SU-DHL-6 (cell line): ENCODE data around the gene ANKRD13B.

Experiments
- H2AFZ ChIP-seq: fragments of 200-600 bp; sonication (generic); 2 replicates; pipeline ENCODE4 v1.6.1; 2014; ENCODE audit warnings: low read depth, mild to moderate bottlenecking, moderate library complexity, mixed read lengths, antibody characterized with exemption, low read length; ENCODE audit not compliant: severe bottlenecking
- H3F3A ChIP-seq: fragments of 200-600 bp; shearing (Covaris generic); 2 replicates; pipeline ENCODE4 v1.6.0; 2016; ENCODE audit warnings: antibody characterized with exemption, mild to moderate bottlenecking; ENCODE audit not compliant: insufficient read depth
- H3K27ac ChIP-seq: fragments of 200-600 bp; sonication (generic); 2 replicates; pipeline ENCODE4 v1.5.1; 2016; ENCODE audit warnings: low read depth, mild to moderate bottlenecking, low read length, moderate library complexity, mixed read lengths
- H3K27me3 ChIP-seq: fragments of 200-600 bp; sonication (generic), shearing (Covaris generic); 2 replicates; pipeline ENCODE4 v1.6.0; 2014; ENCODE audit warnings: mild to moderate bottlenecking, low read length
- H3K36me3 ChIP-seq: fragments of 200-600 bp; sonication (generic); 2 replicates; pipeline ENCODE4 v1.6.1; 2014; ENCODE audit warnings: mild to moderate bottlenecking, low read length, mixed read lengths
- H3K4me2 ChIP-seq: fragments of 300-600, 200-600 bp; shearing (Covaris generic), sonication (generic); 2 replicates; pipeline ENCODE4 v1.6.0; 2014; ENCODE audit warnings: low read length, low read depth, mild to moderate bottlenecking; ENCODE audit not compliant: poor library complexity, severe bottlenecking
- H3K4me3 ChIP-seq: fragments of 200-600 bp; sonication (generic); 2 replicates; pipeline ENCODE4 v1.5.1; 2014; ENCODE audit warnings: antibody characterized with exemption, low read length, mild to moderate bottlenecking, mixed read lengths; ENCODE audit not compliant: insufficient read depth, poor library complexity, severe bottlenecking
- H3K79me2 ChIP-seq: fragments of 200-600 bp; sonication (generic); 2 replicates; pipeline ENCODE4 v1.6.1; 2014; ENCODE audit warnings: mild to moderate bottlenecking, low read length, moderate library complexity; ENCODE audit not compliant: insufficient read depth
- H3K9ac ChIP-seq: fragments of 200-600 bp; sonication (generic); 2 replicates; pipeline ENCODE4 v1.7.0; 2014; ENCODE audit warnings: mild to moderate bottlenecking, low read length
- H3K9me2 ChIP-seq: fragments of 200-600 bp; sonication (generic); replicated peaks from 2 replicates; pipeline ENCODE4 v1.6.1; 2014; ENCODE audit warnings: low read length; ENCODE audit not compliant: insufficient read depth
- H3K9me3 ChIP-seq: fragments of 200-600 bp; sonication (generic); 2 replicates; pipeline ENCODE4 v1.6.1; 2014; ENCODE audit warnings: low read length, mixed read lengths; ENCODE audit not compliant: insufficient read depth
- H4K20me1 ChIP-seq: fragments of 200-600 bp; sonication (generic); 2 replicates; pipeline ENCODE4 v1.6.1; 2014; ENCODE audit warnings: low read depth, mild to moderate bottlenecking, antibody characterized with exemption, low read length, moderate library complexity, mixed read lengths
- EZH2phosphoT487 ChIP-seq: fragments of 200-600 bp; sonication (generic), shearing (Covaris generic); conservative IDR thresholded peaks from 2 replicates; pipeline ENCODE4 v1.6.1; 2018; ENCODE audit warnings: mild to moderate bottlenecking, antibody characterized with exemption, low read length, moderate library complexity, mixed read lengths
- TF ChIP-seq, protein P1 (sequence below): fragments of 200-600 bp; sonication (generic); IDR thresholded peaks from one replicate; pipeline ENCODE4 v1.5.1; 2017; ENCODE audit warnings: antibody characterized with exemption, mild to moderate bottlenecking, low read length, moderate library complexity; ENCODE audit not compliant: insufficient read depth, poor library complexity, severe bottlenecking

ANKRD13B gene

DNA sequence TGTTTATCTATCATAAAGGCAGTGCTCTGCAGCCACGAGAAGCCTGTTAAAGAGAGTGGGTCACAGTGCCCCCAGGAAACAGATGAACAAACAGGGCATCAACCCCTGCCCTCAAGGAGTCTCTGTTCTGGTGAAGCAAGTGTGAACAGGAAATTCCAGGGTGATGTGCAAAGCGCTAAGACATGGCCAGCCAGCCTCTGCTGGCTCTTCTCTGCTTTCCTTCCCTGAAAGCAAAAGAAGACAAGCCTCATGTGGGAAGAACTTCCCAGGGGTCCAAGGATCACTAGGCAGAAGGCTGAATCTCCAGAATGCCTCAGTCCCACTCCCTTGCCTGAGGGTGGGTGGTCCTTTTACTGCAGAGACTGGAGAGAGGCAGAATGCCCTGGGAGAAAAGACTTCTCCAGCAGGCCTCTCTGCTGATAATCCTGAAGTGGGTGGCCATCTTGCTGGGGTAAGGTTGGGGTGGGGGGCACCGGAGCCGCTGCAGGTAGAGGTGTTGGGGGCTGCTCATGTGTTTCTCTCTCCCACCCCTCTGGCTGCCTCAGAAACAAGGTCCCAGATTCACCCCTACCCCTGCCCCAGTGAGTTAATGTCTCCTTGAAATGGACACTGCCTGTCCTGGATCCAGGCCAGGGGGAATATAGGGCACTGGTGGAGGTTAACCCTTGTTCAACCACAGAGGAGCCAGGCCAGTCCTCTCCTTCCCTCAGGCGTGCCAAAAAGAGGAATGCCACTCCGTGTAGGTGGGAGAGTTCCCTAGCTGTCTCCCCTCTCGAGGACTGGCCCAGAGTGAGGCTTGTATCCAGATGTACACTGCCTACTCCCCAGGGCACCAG, 2.4 kb downstream of the ANKRD13B start:
- no peaks in the 10 kb centered on the region for H3K27me3 ChIP-seq
- no peak overlapping the region for H3K4me3 ChIP-seq
- H3K9ac ChIP-seq: no peak overlapping the region
- H4K20me1 ChIP-seq: no peaks in the 10 kb centered on the region; the same call in 1 of the 2 replicates
- H3K9me3 ChIP-seq: no peaks in the 10 kb centered on the region
- no peaks in the 10 kb centered on the region for H3K9me2 ChIP-seq
- H2AFZ ChIP-seq: no peak overlapping the region
- H3K36me3 ChIP-seq: no peaks in the 10 kb centered on the region
- no peak overlapping the region for H3K27ac ChIP-seq
- H3K79me2 ChIP-seq: no peaks in the 10 kb centered on the region
- TF ChIP-seq, protein P1, sequence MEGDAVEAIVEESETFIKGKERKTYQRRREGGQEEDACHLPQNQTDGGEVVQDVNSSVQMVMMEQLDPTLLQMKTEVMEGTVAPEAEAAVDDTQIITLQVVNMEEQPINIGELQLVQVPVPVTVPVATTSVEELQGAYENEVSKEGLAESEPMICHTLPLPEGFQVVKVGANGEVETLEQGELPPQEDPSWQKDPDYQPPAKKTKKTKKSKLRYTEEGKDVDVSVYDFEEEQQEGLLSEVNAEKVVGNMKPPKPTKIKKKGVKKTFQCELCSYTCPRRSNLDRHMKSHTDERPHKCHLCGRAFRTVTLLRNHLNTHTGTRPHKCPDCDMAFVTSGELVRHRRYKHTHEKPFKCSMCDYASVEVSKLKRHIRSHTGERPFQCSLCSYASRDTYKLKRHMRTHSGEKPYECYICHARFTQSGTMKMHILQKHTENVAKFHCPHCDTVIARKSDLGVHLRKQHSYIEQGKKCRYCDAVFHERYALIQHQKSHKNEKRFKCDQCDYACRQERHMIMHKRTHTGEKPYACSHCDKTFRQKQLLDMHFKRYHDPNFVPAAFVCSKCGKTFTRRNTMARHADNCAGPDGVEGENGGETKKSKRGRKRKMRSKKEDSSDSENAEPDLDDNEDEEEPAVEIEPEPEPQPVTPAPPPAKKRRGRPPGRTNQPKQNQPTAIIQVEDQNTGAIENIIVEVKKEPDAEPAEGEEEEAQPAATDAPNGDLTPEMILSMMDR: no peak
- no peak for TF ChIP-seq EZH2phosphoT487
- peaks cover 23% of the 10 kb centered on the region for H3F3A ChIP-seq
- H3K4me2 ChIP-seq: no peak overlapping the region

DNA sequence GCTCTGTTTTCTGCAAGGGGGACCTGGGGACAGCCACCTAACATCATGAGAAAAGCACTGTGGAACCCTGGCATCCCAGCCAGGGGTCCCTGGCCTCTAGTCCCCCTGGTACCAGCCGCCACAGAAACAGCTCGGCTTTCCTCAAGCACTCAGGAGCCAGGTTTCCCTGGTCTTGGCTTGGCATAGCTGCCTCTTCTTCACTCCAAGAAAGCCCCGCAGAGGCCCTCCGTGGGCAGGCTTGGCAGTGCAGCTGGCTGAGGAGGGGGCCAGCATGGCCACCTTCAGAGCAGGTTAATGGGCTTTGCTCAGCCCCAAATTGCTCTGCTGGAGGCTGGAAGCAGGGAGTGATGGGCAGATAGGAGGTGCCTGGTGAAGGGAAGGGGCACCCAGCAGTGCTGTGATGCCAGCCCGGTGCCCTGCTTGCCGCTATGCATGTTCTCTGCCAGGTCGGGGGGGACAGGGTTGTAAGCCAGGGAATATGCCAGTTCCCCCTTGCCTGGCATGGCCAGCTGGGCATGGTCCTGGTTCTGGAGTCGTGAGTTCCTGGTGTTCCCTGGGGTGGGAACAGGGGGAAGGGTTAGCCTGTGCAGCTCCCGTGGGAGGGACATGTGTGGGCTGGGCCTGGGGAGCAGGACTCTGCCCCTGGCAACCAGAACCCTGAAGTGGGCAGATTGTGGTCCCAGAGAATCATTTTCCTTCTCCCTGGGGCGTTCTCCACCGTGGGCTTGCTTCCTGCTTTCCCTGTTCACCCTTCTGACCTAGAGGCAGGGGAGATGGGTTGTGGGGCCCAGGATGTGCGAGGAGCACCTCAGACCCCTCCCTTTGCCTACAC, 3.2 kb downstream of the ANKRD13B start:
- H3K4me3 ChIP-seq: no peak overlapping the region
- H4K20me1 ChIP-seq: no peaks in the 10 kb centered on the region; the same call in 1 of the 2 replicates
- TF ChIP-seq, protein P1: no peak
- no peak for TF ChIP-seq EZH2phosphoT487
- H3K36me3 ChIP-seq: no peaks in the 10 kb centered on the region
- no peaks in the 10 kb centered on the region for H3K9me2 ChIP-seq
- no peaks in the 10 kb centered on the region for H3K79me2 ChIP-seq
- H3K9me3 ChIP-seq: no peaks in the 10 kb centered on the region
- no peak overlapping the region for H3K9ac ChIP-seq
- no peak overlapping the region for H3K27ac ChIP-seq
- no peak overlapping the region for H3K4me2 ChIP-seq
- H3K27me3 ChIP-seq: no peaks in the 10 kb centered on the region
- peaks cover 14% of the 10 kb centered on the region for H3F3A ChIP-seq
- H2AFZ ChIP-seq: no peak overlapping the region

DNA sequence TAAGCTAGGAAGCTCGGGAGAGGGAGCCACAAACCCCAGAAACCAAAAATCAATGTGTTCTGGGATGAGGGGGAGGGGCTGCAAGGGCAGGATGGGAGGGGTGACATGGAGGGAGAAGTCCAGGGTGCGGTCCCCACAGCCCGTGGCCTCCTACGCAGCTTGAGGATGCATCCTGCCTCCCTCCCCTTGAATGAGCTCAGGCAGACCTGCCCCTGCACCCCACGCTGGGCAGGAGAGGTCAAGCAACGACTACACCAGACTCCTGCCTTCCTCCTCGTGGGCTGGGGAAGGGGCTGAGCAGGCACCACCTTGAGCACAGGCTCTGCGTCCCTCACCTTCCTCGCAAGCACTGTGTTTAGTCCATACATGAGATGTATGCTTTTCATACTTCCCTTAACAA, 3.9 kb downstream of the ANKRD13B start:
- Histone ChIP-seq H3K79me2 (no peaks in the 10 kb centered on the region), H3K4me3 (no peak overlapping the region), H2AFZ (no peak overlapping the region), H3K4me2 (no peak overlapping the region), H3K27ac (no peak overlapping the region), H3K27me3 (no peaks in the 10 kb centered on the region), H3K9me2 (no peaks in the 10 kb centered on the region), H3F3A (peaks cover 10% of the 10 kb centered on the region), H3K36me3 (no peaks in the 10 kb centered on the region), H4K20me1 (no peaks in the 10 kb centered on the region; the same call in 1 of the 2 replicates), H3K9me3 (no peaks in the 10 kb centered on the region), H3K9ac (no peak overlapping the region)
- TF ChIP-seq EZH2phosphoT487: no peak
- TF ChIP-seq, protein P1: no peak
